Measurements from ENCODE around the gene ART5.

GRCh38 chr11:3609416-3610265 lies 32.2 kb downstream of the ART5 start:
- TF ChIP-seq CTCF (conservative IDR thresholded peaks at IDR 0.05; ENCODE audit: low read depth, low read length), result peak; percentile 92
- TF ChIP-seq USF2 (IDR thresholded peaks at IDR 0.05; ENCODE audit: low read depth, low read length), result no peak
- TF ChIP-seq RFX5 (IDR thresholded peaks at IDR 0.05; ENCODE audit: low read depth, low read length), result no peak
- TF ChIP-seq RAD21 (IDR thresholded peaks at IDR 0.05; ENCODE audit: low read length), result peak; percentile 82
- TF ChIP-seq POLR2A (IDR thresholded peaks at IDR 0.05; ENCODE audit: low read depth, low read length), result no peak
- TF ChIP-seq CHD1 (IDR thresholded peaks at IDR 0.05; ENCODE audit: low read depth, low read length), result no peak
- TF ChIP-seq BHLHE40 (IDR thresholded peaks at IDR 0.05; ENCODE audit: low read depth, low read length), result no peak
- no peak for TF ChIP-seq RCOR1 (IDR thresholded peaks at IDR 0.05; ENCODE audit: insufficient replicate concordance, low read length)
- TF ChIP-seq SMC3 (IDR thresholded peaks at IDR 0.05; ENCODE audit: low read depth, low read length), result peak; percentile 86
- TF ChIP-seq MAZ (IDR thresholded peaks at IDR 0.05; ENCODE audit: borderline replicate concordance, low read depth, low read length), result no peak
